Fibroblast of peridontal ligament (primary cell): ENCODE results near the gene HDAC8.
A peak's percentile ranks its signal among the peaks of the same experiment; 100 is the strongest.
"Not testable (repeated sequence)": the region's sequence is repeated elsewhere in the genome, so short reads cannot be mapped to it uniquely, and the experiment has no call there.

ENCODE experiments used
- DNase-seq: peaks from one replicate; pipeline ENCODE4 v3.0.0-alpha.2; 2010; ENCODE audit errors: extremely low read depth

HDAC8 gene

DNA sequence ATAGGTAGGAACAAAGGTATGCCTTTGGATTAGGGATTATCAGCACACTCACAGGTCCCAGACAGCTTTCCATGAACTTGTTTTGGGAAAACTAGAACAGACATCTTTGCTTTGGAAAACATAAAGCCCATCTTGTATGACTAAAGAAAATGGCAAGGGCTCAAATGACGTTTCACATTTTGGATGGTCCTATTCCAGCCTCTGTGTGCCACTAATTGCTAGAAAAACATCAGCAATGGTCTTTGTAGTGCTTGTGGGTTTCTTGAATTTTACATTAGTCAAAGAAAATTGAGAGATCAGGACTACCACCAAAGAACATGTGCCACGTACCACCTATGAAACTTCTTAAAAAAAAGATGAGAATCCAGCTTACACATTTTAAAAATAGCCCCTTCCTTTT is 111.4 kb downstream of the HDAC8 start:
- DNase-seq = peak; percentile 44

DNA sequence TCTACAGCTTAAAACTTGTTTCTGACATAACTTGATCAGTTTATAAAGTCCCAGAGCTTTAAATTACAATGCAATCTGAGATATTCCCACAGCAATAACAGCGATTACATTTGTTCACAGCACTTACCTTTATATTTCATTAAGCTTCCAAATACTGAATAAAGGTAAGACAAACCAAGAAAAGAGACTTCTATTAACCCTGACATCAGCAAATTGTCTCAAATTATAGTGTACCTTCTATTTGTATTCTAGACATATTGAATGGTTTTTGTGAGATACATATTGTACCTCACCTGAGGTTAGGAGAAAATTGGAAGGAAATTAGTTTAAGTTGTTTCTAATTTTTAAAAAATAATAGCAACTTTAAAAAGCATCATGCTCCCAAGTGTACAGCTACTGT is 111.9 kb downstream of the HDAC8 start:
- DNase-seq = no peak

DNA sequence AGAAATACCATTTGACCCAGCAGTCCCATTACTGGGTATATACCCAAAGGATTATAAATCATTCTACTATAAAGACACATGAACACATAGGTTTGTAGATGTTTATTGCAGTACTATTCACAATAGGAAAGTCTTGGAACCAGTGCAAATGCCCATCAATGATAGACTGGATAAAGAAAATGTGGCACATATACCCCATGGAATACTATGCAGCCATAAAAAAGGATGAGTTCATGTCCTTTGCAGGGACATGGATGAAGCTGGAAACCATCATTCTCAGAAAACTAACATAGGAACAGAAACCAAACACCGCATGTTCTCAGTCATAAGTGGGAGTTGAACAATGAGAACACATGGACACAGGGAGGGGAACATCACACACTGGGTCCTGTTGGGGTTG is 123.6 kb downstream of the HDAC8 start:
- not testable (repeated sequence) for DNase-seq

DNA sequence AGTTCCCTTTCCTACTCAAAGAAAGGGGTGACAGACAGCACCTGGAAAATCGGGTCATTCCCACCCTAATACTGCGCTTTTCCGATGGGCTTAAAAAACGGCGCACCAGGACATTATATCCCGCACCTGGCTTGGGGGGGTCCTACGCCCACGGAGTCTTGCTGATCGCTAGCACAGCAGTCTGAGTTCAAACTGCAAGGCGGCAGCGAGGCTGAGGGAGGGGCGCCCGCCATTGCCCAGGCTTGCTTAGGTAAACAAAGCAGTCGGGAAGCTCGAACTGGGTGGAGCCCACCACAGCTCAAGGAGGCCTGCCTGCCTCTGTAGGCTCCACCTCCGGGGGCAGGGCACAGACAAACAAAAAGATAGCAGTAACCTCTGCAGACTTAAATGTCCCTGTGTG is 131.9 kb downstream of the HDAC8 start:
- DNase-seq = not testable (repeated sequence)

DNA sequence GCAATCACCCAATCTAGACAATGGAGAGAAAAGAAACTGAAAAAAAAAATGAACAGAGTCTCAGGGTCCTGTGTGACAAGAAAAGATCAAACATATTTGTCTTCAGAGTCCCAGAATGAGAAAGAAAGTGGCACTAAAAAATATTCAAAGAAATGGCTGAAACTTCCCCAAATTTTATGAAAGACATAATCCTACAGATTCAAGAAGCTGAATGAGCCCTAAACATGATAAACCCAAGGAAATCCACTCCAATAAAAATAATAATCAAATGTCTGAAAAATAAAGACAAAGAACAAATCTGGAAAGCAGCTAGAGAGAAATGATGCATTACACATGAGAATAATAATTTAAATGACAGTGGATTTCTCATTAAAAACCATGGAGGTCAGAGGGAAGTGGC is 136.6 kb downstream of the HDAC8 start:
- DNase-seq = no peak

DNA sequence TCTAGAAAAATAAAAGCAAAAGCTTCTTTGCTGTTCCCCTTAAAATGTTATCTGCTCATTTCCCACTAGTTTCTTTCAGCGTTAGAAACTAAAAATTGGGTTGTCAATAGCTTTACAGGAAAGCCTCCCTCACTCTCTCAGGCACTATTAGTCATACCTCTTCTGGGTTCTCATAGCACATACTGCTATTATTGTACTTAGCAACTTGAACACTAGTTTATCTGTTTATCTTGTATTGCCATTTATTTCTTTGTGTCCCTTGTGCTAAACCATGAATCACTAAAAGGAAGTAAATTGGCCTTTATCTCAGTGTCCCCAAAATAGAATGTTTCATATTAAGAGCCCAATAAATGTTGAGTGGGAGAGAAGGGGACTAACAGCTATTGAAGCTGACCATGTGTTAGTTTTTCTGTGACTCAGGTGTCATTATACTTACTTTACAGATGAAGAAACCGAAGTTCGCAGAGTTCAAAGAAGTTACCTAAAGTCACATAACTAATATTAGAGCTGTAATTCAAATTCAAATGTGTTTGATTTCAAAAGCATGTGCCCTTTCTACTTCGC is 142.2 kb downstream of the HDAC8 start:
- no peak for DNase-seq

DNA sequence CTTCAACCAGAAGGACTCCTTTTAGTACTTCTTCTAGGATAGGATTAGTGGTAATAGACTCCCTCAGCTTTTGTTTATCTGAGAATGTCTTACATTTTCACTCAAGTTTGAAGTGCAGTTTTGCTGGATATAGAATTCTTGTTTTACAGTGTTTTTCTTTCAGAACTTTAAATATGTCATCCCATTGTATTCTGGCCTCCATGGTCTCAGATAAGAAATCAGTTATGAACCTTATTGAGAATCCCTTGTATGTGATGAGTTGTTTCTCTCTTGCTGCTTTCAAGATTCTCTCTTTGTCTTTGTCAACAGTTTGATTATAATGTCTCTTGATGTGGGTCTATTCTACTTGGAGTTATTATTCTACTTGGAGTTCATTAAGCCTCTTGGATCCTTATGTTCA is 150.8 kb downstream of the HDAC8 start:
- no peak for DNase-seq

DNA sequence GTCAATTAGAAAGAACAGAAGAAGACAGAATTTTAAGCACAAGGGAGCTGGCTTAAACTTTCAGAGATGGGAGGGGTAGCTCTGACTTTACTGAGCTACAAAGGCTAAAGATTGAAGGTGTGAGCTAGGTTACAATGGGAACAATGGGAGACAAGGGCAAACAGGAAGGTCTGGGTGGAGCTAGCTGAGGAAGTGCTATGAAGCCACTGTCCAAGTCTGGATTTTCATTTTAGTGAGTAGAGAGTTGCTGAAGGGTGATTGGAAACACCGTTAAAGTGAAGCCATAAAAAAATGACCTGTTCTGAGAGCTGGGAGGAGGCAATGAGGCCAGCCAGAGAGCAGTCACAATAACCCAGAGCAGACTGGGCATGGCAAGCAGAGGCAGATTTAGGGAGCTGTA is 162.7 kb downstream of the HDAC8 start:
- no peak for DNase-seq

DNA sequence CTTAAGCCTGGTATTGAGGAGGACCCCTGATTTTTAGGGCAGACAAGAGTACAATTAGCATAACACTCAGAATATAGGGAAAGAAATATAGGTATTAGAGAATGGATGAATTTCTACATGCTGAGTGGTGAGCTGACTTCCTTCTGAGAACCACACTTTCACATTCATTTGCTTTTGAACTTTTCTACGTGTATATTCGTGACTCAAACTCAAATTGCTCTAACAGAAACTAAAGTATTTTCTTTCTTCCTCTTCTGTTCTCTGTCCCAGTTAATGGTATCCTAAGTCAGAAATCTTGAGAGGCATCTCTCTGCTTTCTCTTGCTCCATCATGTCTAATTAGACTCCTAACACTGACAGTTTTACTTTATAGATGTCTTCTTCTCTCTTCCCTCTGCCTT is 163.8 kb downstream of the HDAC8 start:
- no peak for DNase-seq

DNA sequence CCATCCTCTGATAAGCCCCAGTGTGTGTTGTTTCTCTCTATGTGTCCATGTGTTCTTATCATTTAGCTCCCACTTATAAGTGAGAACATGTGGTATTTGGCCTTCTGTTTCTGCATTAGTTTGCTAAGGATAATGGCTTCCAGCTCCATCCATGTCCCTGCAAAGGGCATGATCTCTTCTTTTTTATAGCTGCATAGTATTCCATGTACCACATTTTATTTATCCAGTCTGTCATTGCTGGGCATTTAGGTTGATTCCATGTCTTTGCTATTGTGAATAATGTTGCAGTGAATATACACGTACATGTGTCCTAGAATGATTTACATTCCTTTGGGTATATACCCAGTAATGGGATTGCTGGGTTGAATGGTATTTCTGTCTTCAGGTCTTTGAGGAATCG is 167.5 kb downstream of the HDAC8 start:
- DNase-seq = not testable (repeated sequence)

DNA sequence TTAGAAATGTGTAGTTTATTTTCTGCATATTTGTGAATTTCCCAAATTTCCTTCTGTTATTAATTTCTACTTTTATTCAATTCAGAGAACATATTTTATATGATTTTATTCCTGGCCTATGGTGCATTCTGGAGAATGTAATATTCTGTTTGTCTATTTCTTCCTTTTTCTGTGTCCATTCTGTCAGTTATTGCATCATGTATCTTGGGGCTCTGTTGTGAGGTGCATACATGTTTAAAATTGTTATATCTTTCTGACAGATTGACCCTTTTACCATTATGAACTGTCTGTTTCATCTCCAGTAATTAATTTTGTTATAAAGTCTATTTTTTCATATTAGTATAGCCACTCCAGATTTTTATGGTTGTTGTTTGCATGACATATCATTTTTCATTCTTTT is 170.0 kb downstream of the HDAC8 start:
- no peak for DNase-seq

DNA sequence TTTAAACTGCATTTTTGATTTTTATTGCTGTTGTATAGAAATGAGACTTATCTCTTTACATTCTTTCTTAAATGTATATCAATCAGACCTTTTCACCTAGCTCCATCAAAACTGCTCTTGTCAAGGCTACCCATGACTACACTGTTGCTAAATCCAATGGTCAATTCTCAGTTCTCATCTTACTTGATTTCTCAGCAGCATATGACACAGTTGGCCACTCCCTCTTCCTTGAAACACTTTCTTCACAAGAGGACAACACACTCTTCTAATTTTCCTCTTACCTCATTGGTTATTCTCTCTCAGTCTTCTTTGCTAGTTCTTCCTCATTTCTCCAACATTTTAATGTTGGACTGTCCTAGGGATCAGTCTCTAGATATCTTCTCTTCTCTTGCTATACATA is 172.8 kb downstream of the HDAC8 start:
- no peak for DNase-seq

DNA sequence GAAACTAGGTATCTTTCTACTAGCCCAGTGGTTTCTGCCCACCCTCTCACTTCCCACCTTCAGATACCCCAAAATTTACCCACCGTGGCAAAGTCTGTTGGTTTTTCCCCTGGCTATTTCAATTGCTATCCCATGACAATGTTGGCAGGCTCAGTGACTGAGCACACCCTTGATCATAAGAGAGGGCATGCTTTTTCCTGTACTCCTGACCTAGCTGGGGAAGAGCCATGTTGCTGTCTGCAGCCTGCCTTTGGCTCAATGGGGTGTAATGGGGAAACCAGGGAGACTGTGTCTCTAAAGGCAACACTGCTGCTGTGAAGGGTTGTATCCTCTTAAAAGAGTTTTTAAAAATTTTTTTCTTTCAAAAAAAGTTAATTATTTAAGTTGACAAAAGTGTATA is 176.5 kb downstream of the HDAC8 start:
- DNase-seq = no peak

DNA sequence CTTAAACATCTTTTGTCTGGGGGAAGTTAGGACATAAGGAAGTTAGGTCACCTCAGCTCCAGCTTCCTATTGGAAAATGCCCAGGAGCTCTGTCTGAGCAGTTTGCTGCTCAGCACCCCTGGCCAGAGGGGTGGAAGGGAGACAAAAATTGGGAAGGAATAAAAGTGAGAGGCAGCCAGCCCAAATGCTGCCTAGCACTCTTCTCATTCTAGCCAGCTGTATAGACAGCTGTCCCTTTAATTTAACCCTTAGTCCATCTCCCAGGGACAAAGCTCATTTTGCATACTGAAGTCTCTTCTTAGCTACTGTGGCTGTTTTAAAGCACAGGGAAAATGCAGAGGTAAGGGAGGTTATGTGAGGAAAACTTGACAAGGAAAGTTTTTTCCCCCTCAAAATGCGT is 177.4 kb downstream of the HDAC8 start:
- DNase-seq = no peak

DNA sequence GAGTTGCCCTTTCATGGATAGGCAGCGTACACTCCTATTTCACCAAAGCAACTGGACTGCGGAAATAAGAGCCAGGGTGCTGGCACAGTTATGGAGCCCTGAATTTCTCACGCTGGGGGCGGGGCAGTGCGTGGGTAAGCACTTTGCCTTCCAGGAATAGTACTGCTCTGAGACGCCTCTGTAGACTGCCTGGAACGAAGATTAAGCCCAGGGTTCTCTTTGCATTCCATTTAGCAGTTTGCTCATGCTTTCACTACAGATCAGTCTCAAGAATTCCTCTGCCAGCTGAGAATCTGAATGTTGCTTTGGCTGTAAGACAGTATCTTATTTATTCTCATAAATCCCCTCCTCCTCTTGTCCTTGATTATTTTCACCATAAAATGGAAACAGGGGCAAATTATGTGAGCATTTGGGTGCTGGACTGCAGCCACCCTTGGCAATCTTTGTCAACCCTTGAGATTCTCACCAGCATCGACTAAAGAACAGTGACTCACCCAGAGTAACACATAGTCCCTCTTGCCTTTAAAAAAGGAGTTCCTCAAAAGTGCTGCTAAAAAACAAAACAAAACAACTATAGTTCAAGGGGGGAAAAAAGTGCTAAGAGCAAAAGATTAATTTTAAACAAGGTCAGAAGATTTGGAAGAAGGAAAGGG is 178.0 kb downstream of the HDAC8 start:
- DNase-seq = peak; percentile 56

DNA sequence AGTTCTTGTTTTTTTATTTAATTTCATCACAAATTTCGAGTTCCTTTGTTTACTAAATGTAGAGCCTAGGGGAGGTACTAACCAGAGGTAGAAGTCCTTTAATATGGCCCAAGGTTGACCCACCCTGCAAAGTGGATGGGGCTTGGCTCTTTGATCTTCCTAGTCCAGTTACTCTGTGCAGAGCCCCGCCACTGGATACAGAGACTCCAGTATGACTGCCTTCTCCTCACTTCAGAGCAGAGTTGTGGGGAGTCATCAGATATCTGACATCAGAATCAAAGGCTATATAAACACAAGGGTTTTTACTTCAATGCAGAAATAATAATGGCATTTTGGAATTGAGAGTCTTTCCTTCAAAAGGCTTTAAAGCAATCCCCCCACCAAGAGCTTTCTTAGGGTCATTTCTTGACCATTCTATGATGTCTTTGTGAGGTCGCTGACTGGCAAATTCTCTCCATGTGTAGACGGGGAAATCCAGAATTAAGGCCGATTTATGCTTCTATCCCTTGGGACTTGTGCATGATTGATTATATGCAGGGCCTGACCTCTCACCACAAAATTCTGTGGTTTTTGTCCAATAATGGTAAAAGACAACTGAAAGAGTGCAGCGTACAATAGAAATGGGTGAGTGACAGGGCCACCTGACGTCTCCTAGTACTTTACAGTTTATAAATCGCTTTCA is 178.7 kb downstream of the HDAC8 start:
- no peak for DNase-seq

DNA sequence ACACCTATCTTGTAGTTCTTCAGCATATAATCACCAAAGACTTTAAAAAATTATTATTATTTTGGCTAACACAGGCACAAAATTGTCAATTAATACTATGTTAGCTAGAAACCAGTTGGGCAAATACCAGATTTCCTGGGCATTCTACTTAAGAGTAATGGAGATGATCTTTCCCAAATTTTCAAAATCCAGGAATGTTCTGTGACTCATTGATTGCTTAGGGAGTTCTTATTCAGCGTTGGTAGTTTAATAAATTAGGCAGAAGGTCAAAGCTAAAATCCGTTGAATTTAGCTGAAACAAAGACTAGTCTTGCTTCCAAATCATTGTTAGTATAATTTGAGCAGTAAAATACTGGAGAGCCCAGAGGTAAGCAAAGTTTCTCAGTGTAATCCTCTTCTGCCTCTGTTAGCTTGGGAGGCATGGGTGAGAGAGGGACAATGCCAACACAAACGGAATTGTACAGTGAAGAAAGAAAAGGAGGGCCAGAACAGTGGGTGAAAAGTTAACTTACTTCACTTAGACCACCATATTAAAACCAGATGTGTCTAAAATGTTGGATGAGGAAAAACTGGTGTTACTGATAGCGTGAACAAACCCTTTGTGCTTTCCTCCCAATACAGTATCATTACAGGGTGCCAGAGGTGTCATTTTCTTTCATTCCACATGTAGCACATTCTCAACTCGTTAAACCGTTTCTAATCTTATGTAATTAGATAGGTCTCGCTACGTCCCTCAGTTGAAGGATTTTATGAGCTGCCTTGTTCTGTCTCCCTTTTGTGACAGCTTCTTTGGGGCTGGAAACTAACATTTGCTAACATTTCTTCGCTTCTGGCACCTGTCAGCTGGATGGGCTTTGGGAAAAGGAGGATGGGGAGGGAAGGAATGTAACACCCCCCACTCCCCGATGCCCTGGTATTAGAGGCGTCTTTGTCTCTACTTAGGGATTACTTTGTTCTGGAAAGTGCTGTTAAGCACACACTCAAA is 179.5 kb downstream of the HDAC8 start:
- peak; percentile 28 for DNase-seq

DNA sequence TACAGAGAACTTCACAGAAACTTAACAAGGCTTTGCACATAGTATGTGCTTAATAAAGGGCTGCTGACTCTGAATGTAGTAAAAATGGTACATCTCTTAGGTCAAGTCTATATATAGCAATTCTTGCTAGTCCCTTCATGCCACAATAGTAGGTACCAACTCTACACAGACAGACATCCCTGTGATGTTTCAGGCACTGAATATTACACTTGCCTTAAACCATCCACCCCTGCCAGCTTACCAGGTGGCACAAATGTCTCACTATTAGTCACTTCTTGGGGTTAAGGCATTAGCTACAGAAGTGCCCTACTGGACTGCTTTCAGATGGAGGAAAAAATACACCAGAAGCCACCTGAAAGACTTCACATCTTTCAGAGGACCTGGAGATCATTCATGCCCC is 180.6 kb downstream of the HDAC8 start:
- DNase-seq = no peak

DNA sequence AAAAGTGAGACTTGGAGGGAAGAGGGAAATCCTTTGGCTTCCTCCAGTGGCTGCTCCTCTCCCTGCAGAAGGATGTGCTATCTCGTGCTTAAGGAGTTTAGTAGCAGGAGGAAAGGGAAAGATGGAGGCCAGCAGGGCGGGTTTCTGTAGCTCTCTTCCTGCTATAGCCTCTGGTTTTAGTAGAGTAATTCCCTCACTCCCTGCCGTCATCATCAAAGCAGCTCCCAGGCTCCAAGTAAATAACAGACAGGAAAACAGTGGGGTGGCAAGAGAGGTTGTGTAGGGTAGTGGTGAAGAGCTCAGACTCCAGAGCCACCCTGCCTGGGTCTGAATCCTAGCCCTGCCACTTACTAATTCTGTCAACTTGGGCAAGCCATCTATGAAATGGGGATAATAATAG is 185.4 kb downstream of the HDAC8 start:
- DNase-seq = no peak

DNA sequence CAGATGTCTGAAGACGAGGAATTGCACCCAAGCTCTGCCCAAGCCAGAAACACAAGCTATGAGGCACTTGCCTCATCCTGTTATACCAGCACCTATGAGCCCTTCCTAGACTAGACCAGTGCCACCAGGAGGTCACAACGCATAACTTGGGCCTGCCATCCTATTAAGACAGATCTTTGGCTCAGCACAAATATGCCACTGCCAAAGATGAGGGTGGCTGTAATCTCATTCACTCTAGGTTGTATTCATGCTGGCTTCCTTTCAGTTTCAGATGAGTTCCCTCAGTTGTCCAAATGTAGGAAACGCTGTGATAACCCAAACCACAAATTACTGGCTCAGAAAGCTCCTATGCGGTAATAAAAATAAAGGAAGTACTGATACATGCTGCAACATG is 190.4 kb downstream of the HDAC8 start:
- no peak for DNase-seq

DNA sequence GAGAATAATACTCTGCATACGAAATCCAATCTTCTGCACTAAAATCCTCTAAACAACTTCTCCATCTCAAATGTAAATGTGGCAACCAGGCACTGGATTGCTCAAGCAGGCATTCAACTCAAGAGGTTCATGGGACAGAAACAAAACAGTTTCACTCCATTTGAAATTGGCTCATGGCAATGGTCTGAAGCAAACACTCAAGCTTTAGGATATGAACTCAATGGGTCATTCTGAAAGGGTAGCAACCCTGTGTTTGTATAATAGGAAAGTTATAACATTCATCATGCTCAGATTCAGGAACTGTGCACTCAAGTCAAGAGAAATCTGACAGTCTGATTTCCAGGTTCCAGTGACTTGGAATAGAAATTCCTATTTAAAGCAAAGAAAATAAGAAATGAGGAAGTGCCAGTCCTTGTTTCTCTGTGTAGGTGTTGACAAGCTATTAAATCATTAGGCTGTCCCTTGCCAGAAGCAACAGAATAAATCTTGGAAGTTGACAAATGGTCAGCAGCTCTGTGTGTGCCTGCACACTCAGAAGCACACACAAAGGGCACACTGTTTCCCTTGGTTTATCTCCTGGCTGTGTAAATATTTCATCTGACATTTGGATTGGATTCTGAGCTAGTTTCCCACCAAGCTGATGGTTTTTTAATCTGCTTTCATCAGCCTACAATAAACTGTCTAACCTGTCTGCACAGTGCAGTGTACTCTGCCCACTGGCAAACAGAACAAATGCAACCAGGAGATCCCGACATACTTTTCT is 191.0 kb downstream of the HDAC8 start:
- peak; percentile 14 for DNase-seq

DNA sequence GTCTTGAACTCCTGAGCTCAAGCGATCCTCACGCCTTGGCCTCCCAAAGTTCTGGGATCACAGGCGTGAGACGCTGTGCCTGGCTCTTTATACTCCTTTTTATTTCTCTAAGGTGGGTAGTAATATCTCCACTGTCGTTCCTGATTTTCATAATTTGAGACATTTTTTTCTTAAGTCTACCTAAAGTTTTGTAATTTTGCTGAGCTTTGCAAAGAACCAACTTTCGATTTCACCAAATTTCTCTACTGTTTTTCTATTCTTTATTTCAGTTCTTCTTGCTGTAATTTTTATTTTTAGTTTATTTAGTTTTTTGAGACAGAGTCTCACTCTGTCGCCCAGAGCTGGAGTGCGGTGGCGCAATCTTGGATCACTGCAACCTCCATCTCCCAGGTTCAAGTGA is 196.5 kb downstream of the HDAC8 start:
- no peak for DNase-seq
